ENCODE measurements around the gene VSIG8. TPM values are rescaled to one million over a fixed set of nuclear protein-coding genes. Genes with fewer than 3 reads are reported as not detected.
A peak's percentile ranks its signal among the peaks of the same experiment; 100 is the strongest.

The VSIG8 gene
- total and polyA plus RNA-seq, 2 donors (not counting 1 experiment from before 2014, with no cell fraction given), result under 0.01 TPM; not detected in 1

DNA sequence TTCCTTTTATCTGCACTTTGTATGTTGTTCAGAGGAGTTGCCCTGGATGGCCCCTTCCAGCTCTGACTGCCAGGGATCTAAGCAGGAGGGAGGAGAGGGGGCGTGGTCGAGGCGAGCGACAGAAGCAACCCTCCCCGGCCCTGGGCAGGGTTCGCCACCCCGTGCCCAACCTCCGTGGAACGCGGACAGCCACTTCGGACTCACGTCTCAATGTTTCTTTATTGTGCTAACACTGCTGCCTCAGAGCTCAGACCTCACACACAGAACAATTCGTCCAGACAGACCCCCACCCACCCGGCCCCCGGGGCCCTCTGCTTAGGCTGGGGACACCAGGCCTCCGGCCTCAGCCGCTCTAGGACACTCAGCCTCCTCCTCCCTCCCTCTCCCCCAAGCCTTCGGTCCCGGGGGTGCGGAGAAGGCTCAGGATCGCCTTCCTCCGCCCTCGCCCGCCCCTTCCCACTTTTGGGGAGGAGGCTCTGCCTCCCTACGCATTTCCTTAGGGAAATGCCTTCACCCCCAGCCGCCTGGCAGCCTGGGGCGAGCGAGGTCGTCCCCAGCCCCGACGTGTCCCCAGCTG, 8.3 kb downstream of the VSIG8 start:
- H3K9me3 ChIP-seq (ENCODE audit: control insufficient read depth, insufficient read depth, low read depth, low read length), result no peaks in the 10 kb centered on the region
- peak overlapping the region; percentile 79 for H3K27ac ChIP-seq (ENCODE audit: insufficient read depth, low read length)
- peak; percentile 53 to 57 for DNase-seq (ENCODE audit: low read depth in 2 of 2)
- TF ChIP-seq, protein P1, sequence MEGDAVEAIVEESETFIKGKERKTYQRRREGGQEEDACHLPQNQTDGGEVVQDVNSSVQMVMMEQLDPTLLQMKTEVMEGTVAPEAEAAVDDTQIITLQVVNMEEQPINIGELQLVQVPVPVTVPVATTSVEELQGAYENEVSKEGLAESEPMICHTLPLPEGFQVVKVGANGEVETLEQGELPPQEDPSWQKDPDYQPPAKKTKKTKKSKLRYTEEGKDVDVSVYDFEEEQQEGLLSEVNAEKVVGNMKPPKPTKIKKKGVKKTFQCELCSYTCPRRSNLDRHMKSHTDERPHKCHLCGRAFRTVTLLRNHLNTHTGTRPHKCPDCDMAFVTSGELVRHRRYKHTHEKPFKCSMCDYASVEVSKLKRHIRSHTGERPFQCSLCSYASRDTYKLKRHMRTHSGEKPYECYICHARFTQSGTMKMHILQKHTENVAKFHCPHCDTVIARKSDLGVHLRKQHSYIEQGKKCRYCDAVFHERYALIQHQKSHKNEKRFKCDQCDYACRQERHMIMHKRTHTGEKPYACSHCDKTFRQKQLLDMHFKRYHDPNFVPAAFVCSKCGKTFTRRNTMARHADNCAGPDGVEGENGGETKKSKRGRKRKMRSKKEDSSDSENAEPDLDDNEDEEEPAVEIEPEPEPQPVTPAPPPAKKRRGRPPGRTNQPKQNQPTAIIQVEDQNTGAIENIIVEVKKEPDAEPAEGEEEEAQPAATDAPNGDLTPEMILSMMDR (conservative IDR thresholded peaks at IDR 0.05 in 1 of 2, IDR thresholded peaks at IDR 0.05 in 1 of 2; ENCODE audit: low read depth in 1 of 2, low read length in 2 of 2), result no peak
- no peak for TF ChIP-seq EZH2 (IDR thresholded peaks at IDR 0.05; ENCODE audit: low read length, missing control alignments)
- H3K9ac ChIP-seq (ENCODE audit: insufficient read depth, low read length), result peak overlapping the region; percentile 75
- H2AFZ ChIP-seq (ENCODE audit: low read length), result peak overlapping the region; percentile 75
- no peaks in the 10 kb centered on the region for H3K27me3 ChIP-seq (ENCODE audit: control insufficient read depth, insufficient read depth, low read length)
- no peaks in the 10 kb centered on the region for H3K79me2 ChIP-seq (ENCODE audit: control insufficient read depth, insufficient read depth, low read length)
- no peaks in the 10 kb centered on the region for H4K20me1 ChIP-seq (ENCODE audit: control insufficient read depth, extremely low read depth, insufficient read depth, low read length)
- no peaks in the 10 kb centered on the region for H3K36me3 ChIP-seq (ENCODE audit: control insufficient read depth, insufficient read depth, low read length)
- H3K4me1 ChIP-seq (ENCODE audit: control insufficient read depth, extremely low read depth, insufficient read depth, low read length), result peaks cover 7% of the 10 kb centered on the region
- H3K4me2 ChIP-seq (ENCODE audit: extremely low read depth, insufficient read depth, low read length), result peak overlapping the region; percentile 90
- H3K4me3 ChIP-seq (replicated peaks in 1 of 4; ENCODE audit: control extremely low read depth in 1 of 4, insufficient read depth in 1 of 4, low read depth in 3 of 4, low read length in 4 of 4), result peak overlapping the region; percentile 40 to 79 (median 58)

DNA sequence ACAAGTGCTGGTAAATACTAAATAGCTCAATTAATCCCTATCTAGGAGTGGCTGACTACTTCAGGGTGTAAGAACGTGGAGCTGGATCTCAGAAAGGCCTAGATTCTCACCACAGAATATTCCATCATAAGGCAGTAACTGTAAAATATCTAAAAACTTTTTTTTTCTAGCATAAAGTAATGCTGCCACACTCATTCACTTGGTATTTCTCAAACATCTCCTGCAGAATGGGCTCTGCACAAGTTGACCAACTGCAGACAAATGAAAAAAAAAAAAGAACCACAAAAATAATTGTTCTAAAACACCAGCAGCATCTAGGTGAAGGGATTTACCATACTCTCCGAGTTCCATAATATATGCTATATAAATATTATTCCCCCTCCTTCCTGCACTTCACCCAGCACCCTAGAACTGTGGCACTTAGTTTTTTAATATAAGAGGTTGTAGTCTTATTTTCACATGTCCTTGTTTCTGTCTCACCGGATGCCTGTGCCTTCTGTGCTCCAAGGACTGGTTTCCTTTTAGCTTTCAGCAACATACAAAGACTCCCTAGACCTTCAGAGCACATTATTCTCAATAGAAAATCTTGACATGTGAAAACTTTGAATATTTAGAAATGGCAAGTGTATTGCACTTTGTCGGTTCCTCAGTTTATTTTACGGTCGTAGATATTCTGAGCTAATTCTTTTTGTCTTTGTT, 8.9 kb downstream of the VSIG8 start:
- Histone ChIP-seq H3K27me3 (ENCODE audit: control insufficient read depth, insufficient read depth, low read length) (no peaks in the 10 kb centered on the region), H3K36me3 (ENCODE audit: control insufficient read depth, insufficient read depth, low read length) (no peaks in the 10 kb centered on the region), H3K4me2 (ENCODE audit: extremely low read depth, insufficient read depth, low read length) (peak overlapping the region; percentile 90), H4K20me1 (ENCODE audit: control insufficient read depth, extremely low read depth, insufficient read depth, low read length) (no peaks in the 10 kb centered on the region), H2AFZ (ENCODE audit: low read length) (no peak overlapping the region), H3K27ac (ENCODE audit: insufficient read depth, low read length) (peak overlapping the region; percentile 79), H3K9me3 (ENCODE audit: control insufficient read depth, insufficient read depth, low read depth, low read length) (no peaks in the 10 kb centered on the region), H3K4me1 (ENCODE audit: control insufficient read depth, extremely low read depth, insufficient read depth, low read length) (peaks cover 7% of the 10 kb centered on the region), H3K9ac (ENCODE audit: insufficient read depth, low read length) (peak overlapping the region; percentile 75), H3K79me2 (ENCODE audit: control insufficient read depth, insufficient read depth, low read length) (no peaks in the 10 kb centered on the region), H3K4me3 (replicated peaks in 1 of 4; ENCODE audit: control extremely low read depth in 1 of 4, insufficient read depth in 1 of 4, low read depth in 3 of 4, low read length in 4 of 4) (peak overlapping the region; percentile 40 to 79 (median 58))
- no peak for TF ChIP-seq EZH2 (IDR thresholded peaks at IDR 0.05; ENCODE audit: low read length, missing control alignments)
- TF ChIP-seq, protein P1 (conservative IDR thresholded peaks at IDR 0.05 in 1 of 2, IDR thresholded peaks at IDR 0.05 in 1 of 2; ENCODE audit: low read depth in 1 of 2, low read length in 2 of 2), result no peak
- DNase-seq (ENCODE audit: low read depth in 2 of 2), result peak in 1 of 2 donors; percentile 75

DNA sequence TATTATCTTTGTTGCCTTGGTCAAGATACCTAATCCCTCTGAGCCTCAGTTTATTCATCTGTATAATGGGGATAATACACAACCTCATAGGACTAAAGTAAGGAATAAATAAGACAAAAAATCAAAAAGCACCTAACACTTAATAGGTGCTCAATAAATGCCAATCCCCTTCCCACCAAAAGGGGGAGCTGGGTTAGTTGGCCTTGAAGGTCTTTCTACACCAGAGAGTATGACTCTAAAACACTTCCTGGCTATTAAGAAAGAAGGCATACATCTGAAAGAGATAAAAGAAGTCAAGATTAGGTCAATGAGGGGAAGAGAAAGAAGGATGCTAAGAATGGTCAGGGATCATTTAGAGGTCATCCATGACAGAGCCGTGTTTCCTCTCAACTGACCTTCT, 11.1 kb downstream of the VSIG8 start:
- DNase-seq (ENCODE audit: low read depth in 2 of 2), result no peak
- H3K9me3 ChIP-seq (ENCODE audit: control insufficient read depth, insufficient read depth, low read depth, low read length), result no peaks in the 10 kb centered on the region
- no peaks in the 10 kb centered on the region for H3K79me2 ChIP-seq (ENCODE audit: control insufficient read depth, insufficient read depth, low read length)
- no peaks in the 10 kb centered on the region for H3K27me3 ChIP-seq (ENCODE audit: control insufficient read depth, insufficient read depth, low read length)
- no peaks in the 10 kb centered on the region for H3K36me3 ChIP-seq (ENCODE audit: control insufficient read depth, insufficient read depth, low read length)
- no peak overlapping the region for H2AFZ ChIP-seq (ENCODE audit: low read length)
- no peak overlapping the region for H3K27ac ChIP-seq (ENCODE audit: insufficient read depth, low read length)
- H3K4me1 ChIP-seq (ENCODE audit: control insufficient read depth, extremely low read depth, insufficient read depth, low read length), result peaks cover 7% of the 10 kb centered on the region
- H3K4me3 ChIP-seq (replicated peaks in 1 of 4; ENCODE audit: control extremely low read depth in 1 of 4, insufficient read depth in 1 of 4, low read depth in 3 of 4, low read length in 4 of 4), result no peak overlapping the region
- no peak overlapping the region for H3K9ac ChIP-seq (ENCODE audit: insufficient read depth, low read length)
- TF ChIP-seq EZH2 (IDR thresholded peaks at IDR 0.05; ENCODE audit: low read length, missing control alignments), result no peak
- TF ChIP-seq, protein P1 (conservative IDR thresholded peaks at IDR 0.05 in 1 of 2, IDR thresholded peaks at IDR 0.05 in 1 of 2; ENCODE audit: low read depth in 1 of 2, low read length in 2 of 2), result no peak
- no peaks in the 10 kb centered on the region for H4K20me1 ChIP-seq (ENCODE audit: control insufficient read depth, extremely low read depth, insufficient read depth, low read length)
- no peak overlapping the region for H3K4me2 ChIP-seq (ENCODE audit: extremely low read depth, insufficient read depth, low read length)
